OCI-LY3 (cell line): Measurements from ENCODE around the gene TIMM10B.

Experiments used
- H2AFZ ChIP-seq: fragments of 200-600, 300-600 bp; shearing (Covaris generic); 2 replicates; pipeline ENCODE4 v1.6.0; 2014; ENCODE audit warnings: antibody characterized with exemption, low read depth, low read length
- H3K27ac ChIP-seq: fragments of 200-600, 300-600 bp; sonication (generic); 2 replicates; pipeline ENCODE4 v1.5.1; 2014; ENCODE audit warnings: mild to moderate bottlenecking, low read length, moderate library complexity, mixed read lengths
- H3K27me3 ChIP-seq: fragments of 200-600, 300-600 bp; sonication (generic); 2 replicates; pipeline ENCODE4 v1.6.1; 2014; ENCODE audit warnings: low read depth, low read length, mixed read lengths
- H3K36me3 ChIP-seq: fragments of 200-600, 300-600 bp; sonication (generic); replicated peaks from 2 replicates; pipeline ENCODE3; 2014; ENCODE audit warnings: low read depth, low read length, mixed read lengths
- H3K4me1 ChIP-seq: fragments of 300-600, 200-600 bp; sonication (generic); 2 replicates; pipeline ENCODE4 v1.6.1; 2014; ENCODE audit warnings: low read length, mixed read lengths
- H3K4me2 ChIP-seq: fragments of 200-600, 300-600 bp; sonication (generic); 2 replicates; pipeline ENCODE4 v1.6.1; 2014; ENCODE audit warnings: low read length, mixed read lengths
- H3K4me3 ChIP-seq: fragments of 300-600, 200-600 bp; sonication (generic); 2 replicates; pipeline ENCODE4 v1.5.1; 2014; ENCODE audit warnings: antibody characterized with exemption, mild to moderate bottlenecking, low read length, moderate library complexity
- H3K79me2 ChIP-seq: fragments of 300-600, 200-600 bp; shearing (Covaris generic); 2 replicates; pipeline ENCODE4 v1.6.1; 2014; ENCODE audit warnings: mild to moderate bottlenecking, low read length, mixed read lengths
- H3K9ac ChIP-seq: fragments of 300-600, 200-600 bp; shearing (Covaris generic); 2 replicates; pipeline ENCODE4 v1.6.0; 2014; ENCODE audit warnings: mild to moderate bottlenecking, low read length, moderate library complexity
- H3K9me3 ChIP-seq: fragments of 200-600, 300-600 bp; shearing (Covaris generic); 2 replicates; pipeline ENCODE4 v1.6.1; 2014; ENCODE audit warnings: low read length, mixed read lengths; ENCODE audit not compliant: insufficient read depth
- H4K20me1 ChIP-seq: fragments of 200-600, 300-600 bp; sonication (generic); 2 replicates; pipeline ENCODE4 v1.6.1; 2016; ENCODE audit warnings: low read length, mixed read lengths; ENCODE audit not compliant: insufficient read depth
- CTCF ChIP-seq: fragments of 200-600, 300-600 bp; sonication (generic); IDR thresholded peaks from 2 replicates; pipeline ENCODE4 v1.5.1; 2014; ENCODE audit warnings: antibody characterized with exemption, low read length, low read depth
- EZH2phosphoT487 ChIP-seq: fragments of 200-600 bp; shearing (Covaris generic); IDR thresholded peaks from 2 replicates; pipeline ENCODE4 v1.6.1; 2018; ENCODE audit warnings: antibody characterized with exemption, mixed run types, low read depth

Gene TIMM10B

GRCh38 chr11:6455070-6455469, 26.2 kb upstream of the TIMM10B start:
- no peaks in the 10 kb centered on the region for H3K27me3 ChIP-seq
- H3K4me3 ChIP-seq: no peak overlapping the region
- H3K36me3 ChIP-seq: no peaks in the 10 kb centered on the region
- no peak overlapping the region for H3K27ac ChIP-seq
- no peaks in the 10 kb centered on the region for H4K20me1 ChIP-seq
- H2AFZ ChIP-seq: no peak overlapping the region
- H3K4me1 ChIP-seq: no peaks in the 10 kb centered on the region
- no peaks in the 10 kb centered on the region for H3K79me2 ChIP-seq
- no peak overlapping the region for H3K4me2 ChIP-seq
- no peaks in the 10 kb centered on the region for H3K9me3 ChIP-seq
- no peak overlapping the region for H3K9ac ChIP-seq
- TF ChIP-seq CTCF (no peak), EZH2phosphoT487 (no peak)

GRCh38 chr11:6456361-6457073, 24.8 kb upstream of the TIMM10B start:
- H3K36me3 ChIP-seq: no peaks in the 10 kb centered on the region

GRCh38 chr11:6457581-6458320, 23.6 kb upstream of the TIMM10B start:
- no peak for TF ChIP-seq CTCF
- no peak for TF ChIP-seq EZH2phosphoT487
- Histone ChIP-seq H3K27ac (no peak overlapping the region), H3K4me1 (no peaks in the 10 kb centered on the region), H4K20me1 (no peaks in the 10 kb centered on the region), H3K27me3 (no peaks in the 10 kb centered on the region), H3K79me2 (no peaks in the 10 kb centered on the region), H3K36me3 (no peaks in the 10 kb centered on the region), H2AFZ (no peak overlapping the region), H3K9ac (no peak overlapping the region), H3K4me2 (no peak overlapping the region), H3K9me3 (no peaks in the 10 kb centered on the region), H3K4me3 (no peak overlapping the region)

More at GRCh38 chr11:6456361-6457073, 24.8 kb upstream of the TIMM10B start:
- Histone ChIP-seq H2AFZ (no peak overlapping the region), H3K79me2 (no peaks in the 10 kb centered on the region), H3K4me2 (no peak overlapping the region), H3K9me3 (no peaks in the 10 kb centered on the region), H3K4me1 (no peaks in the 10 kb centered on the region), H3K27ac (no peak overlapping the region), H3K4me3 (no peak overlapping the region), H3K27me3 (no peaks in the 10 kb centered on the region), H4K20me1 (no peaks in the 10 kb centered on the region), H3K9ac (no peak overlapping the region)
- TF ChIP-seq EZH2phosphoT487: no peak
- TF ChIP-seq CTCF: no peak

- no peak overlapping the region for H3K27ac ChIP-seq
- no peak overlapping the region for H3K4me3 ChIP-seq
- no peak for TF ChIP-seq CTCF
- TF ChIP-seq EZH2phosphoT487: no peak
- no peaks in the 10 kb centered on the region for H3K79me2 ChIP-seq
- H3K36me3 ChIP-seq: no peaks in the 10 kb centered on the region
- no peaks in the 10 kb centered on the region for H4K20me1 ChIP-seq
- H3K9me3 ChIP-seq: no peaks in the 10 kb centered on the region
- H3K4me2 ChIP-seq: no peak overlapping the region
- H3K27me3 ChIP-seq: no peaks in the 10 kb centered on the region
- no peaks in the 10 kb centered on the region for H3K4me1 ChIP-seq
- no peak overlapping the region for H2AFZ ChIP-seq
- H3K9ac ChIP-seq: no peak overlapping the region
Observed at GRCh38 chr11:6458352-6459098, 22.8 kb upstream of the TIMM10B start.
